ENCODE results near the gene DHRS2. TPM values are rescaled to one million over a fixed set of nuclear protein-coding genes. Genes with fewer than 3 reads are reported as not detected.

DHRS2 gene
- total and polyA plus RNA-seq, 2 of the 13 experiments (the other 11 are each of a cell fraction or from before 2014, with no cell fraction given): 1,621 to 3,021 TPM

GRCh38 chr14:23689709-23690514, 53.7 kb downstream of the DHRS2 start (continued):
- TF ChIP-seq RERE (CRISPR knock-in tag; IDR thresholded peaks at IDR 0.05; ENCODE audit: low read depth) (peak; percentile 70), ZNF644 (CRISPR knock-in tag; IDR thresholded peaks at IDR 0.05; ENCODE audit: low read depth) (peak; percentile 90), TCF7 (IDR thresholded peaks at IDR 0.05; ENCODE audit: low read depth) (peak; percentile 53; the same call in 1 of the 2 replicates), SOX5 (CRISPR knock-in tag; IDR thresholded peaks at IDR 0.05; ENCODE audit: borderline replicate concordance) (peak; percentile 60), THAP9 (CRISPR knock-in tag; IDR thresholded peaks at IDR 0.05; ENCODE audit: borderline replicate concordance) (peak; percentile 79; the same call in 1 of the 2 replicates), ZNF547 (CRISPR knock-in tag; IDR thresholded peaks at IDR 0.05) (peak; percentile 61; the same call in 1 of the 2 replicates), ZNF12 (CRISPR knock-in tag; IDR thresholded peaks at IDR 0.05) (peak; percentile 79), YEATS2 (CRISPR knock-in tag; IDR thresholded peaks at IDR 0.05; ENCODE audit: borderline replicate concordance) (0 out of 2 replicates have a peak, but pooled peaks have one; percentile 6), HMGXB3 (CRISPR knock-in tag; IDR thresholded peaks at IDR 0.05; ENCODE audit: borderline replicate concordance) (peak; percentile 58; the same call in 1 of the 2 replicates), ZMYM4 (CRISPR knock-in tag; IDR thresholded peaks at IDR 0.05) (peak; percentile 81), TFE3 (CRISPR knock-in tag; IDR thresholded peaks at IDR 0.05) (0 out of 2 replicates have a peak, but pooled peaks have one; percentile 46), ZNF724P (CRISPR knock-in tag; IDR thresholded peaks at IDR 0.05; ENCODE audit: borderline replicate concordance) (peak; percentile 65; the same call in 1 of the 2 replicates), REPIN1 (CRISPR knock-in tag; IDR thresholded peaks at IDR 0.05; ENCODE audit: borderline replicate concordance, low read depth) (peak; percentile 95), SAP130 (CRISPR knock-in tag; IDR thresholded peaks at IDR 0.05; ENCODE audit: low read depth) (peak; percentile 44; the same call in 1 of the 2 replicates)

All from HepG2 (cell line).